NK-92 treated with Interleukin-12 subunit alpha and Interleukin-12 subunit beta, amount 100 ng/mL, for 24 hours (cell line): Measurements from ENCODE around the gene ARID4B.
"Not testable (repeated sequence)": the region's sequence is repeated elsewhere in the genome, so short reads cannot be mapped to it uniquely, and the experiment has no call there.

Experiments
- DNase-seq: peaks from one replicate; lab custom pipeline; 2025; lab: John Stamatoyannopoulos, UW

ARID4B gene

DNA sequence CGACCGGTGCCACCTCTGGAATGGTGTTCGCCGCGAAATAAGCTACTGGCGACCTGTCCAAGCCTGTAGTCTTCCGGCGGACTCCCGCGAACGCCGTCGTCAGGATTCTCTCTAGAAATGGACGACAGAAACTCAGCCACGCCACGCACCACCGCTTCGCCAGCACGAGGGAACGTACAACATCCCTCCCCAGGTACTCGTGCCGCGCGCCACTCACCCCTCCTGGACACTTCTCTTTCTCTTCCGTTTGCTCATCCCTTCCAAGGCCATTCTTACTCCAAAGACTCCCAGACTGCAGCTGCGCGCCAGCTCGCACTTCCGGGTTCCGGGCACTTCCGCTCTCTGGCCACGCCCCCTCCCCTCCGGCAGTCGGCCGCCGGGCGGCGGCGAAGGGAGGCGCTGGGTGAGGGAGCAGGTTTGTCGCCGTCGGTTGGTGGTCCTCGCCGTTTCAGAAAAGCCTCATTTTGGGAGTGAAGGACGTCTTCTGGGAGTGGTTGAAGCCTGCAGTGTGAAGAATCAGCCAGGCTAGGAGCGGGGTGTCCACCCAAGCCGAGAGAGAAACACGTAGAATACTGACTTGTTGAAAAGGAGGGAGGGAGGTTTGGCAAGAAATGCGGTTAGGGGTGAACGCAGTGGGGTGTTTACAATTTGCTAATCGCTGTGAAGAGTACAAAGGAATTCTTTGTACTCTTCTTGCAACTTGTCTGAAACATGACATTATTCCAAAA is 166.9 kb downstream of the ARID4B start, which contains the start of gene RBM34:
Gene RBM34, minus strand, starts transcription at position 294 of the 728 bp plus-strand sequence. Its CDS starts 24 bp downstream, at position 270.
- peak; percentile 87 for DNase-seq

DNA sequence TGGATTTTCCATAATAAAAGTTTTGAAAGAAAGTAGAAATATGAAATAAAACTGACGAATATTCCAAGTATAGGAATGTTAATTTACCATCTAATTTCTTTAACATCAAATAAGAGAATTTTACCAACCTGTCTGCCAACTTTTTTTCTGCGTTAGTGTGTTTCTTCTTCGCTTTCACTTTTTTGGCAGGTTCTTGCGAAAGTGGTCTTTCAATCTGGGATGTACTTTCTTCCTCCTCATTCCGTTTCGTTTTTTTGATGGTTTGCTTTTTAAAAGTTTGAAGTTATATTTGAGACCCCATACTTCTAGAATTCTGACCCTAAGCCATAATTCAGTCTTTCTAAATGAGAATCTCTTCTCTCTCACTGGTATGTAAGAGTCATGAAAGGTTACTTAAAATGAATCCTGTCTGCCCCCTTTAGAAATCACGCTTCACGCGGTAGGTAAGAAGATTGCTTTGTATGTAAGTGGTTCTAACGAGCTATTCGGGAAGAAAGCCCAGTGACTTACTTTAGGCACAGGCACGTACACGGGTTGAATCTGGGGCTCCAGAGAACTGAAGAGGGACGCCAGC is 167.5 kb downstream of the ARID4B start:
- no peak for DNase-seq

DNA sequence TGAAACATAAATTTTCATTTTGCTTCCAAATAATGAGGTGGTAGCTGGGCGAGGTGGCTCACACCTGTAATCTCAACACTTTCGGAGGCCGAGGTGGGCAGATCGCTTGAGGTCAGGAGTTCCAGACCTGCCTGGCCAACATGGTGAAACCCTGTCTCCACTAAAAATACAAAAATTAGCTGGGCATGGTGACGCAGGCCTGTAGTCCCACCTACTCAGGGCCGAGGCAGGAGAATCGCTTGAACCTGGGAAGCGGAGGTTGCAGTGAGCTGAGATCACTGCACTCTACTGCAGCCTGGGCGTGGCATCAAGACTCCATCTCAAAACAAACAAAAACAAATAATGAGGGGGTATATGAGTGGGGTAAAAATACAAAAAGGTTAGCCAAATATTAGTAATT is 168.0 kb downstream of the ARID4B start:
- DNase-seq: not testable (repeated sequence)

DNA sequence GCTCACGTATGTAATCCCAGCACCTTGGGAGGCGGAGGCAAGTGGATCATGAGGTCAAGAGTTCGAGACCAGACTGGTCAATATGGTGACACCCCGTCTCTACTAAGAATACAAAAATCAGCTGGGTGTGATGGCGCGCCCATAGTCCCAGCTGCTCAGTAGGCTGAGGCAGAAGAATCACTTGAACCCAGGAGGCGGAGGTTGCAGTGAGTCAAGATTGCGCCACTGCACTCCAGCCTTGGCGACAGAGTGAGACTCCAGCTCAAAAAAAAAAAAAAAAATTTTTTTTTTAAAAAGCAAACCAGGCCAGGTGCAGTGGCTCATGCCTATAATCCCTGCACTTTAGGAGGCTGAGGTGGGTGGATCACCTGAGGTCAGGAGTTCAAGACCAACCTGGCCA is 168.7 kb downstream of the ARID4B start:
- not testable (repeated sequence) for DNase-seq

DNA sequence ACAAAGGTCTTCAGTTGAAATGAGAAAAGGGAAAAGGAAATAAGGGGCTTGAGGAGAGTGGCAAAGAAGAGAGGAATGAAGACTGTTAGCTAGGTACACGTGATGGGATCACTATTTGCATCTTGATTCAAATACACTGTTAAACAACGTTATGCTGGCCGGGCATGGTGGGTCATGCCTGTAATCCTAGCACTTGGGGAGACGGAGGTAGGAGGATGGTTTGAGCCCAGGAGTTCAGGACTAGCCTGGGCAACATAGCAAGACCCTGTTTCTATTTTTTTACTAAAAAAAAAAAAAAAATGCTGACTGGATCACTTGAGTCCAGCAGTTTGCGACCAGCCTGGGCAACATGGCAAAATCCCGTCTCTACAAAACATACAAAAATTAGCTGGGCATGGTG is 169.3 kb downstream of the ARID4B start:
- DNase-seq: no peak

DNA sequence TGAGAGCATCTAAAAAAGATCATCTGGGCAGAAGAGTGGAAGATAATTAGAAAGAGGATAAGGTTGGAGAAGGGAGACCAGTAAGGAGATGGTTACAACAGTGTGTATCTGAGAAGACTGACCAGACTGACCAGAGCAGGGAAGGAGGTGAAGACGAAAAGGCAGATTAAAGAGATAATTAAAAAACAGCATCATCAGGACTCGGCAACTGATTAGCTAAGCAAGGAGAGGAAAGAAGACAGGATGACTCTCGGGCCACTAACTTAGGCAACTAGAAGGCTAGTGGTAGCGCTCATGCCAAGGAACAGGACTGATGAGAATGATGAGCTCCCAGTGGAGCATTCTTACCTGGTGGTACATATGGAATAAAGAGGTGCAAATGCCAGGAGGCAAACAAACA is 170.8 kb downstream of the ARID4B start:
- no peak for DNase-seq

DNA sequence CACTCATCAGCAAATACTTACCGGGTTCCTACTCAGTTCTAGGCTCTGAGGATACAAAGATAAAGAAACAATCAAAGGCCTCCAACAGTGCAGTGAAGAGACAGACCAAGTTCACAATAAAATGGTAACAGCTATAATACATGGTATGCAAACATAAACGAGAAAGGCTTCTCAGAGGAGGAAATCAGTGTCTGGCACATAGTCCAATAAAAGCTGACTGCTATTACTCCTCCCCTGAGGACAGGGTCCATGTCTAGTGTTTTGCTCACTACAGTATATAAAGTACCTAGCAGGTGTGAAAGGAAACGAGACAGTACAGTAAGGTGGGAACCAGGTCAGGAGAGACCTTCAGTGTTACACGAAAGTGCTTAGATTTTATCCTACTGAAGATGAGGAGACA is 171.2 kb downstream of the ARID4B start:
- no peak for DNase-seq

DNA sequence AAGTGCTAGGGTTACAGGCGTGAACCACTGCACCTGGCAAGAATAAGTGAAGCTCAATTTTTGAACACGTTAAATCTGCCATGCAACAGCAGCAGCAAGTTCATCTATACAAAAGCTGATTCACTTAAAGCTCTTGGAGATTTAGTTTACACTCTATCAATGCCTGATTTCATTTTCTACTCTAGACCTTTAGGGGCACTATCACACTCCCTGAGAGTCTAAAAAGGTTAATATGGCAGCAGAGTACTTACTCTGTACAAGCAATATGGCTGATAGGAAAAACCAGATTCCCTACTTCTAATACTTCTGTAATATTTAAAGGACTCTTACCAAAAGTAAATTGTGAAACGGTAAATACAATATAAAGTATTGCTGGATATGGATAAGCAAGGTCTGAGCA is 171.7 kb downstream of the ARID4B start:
- no peak for DNase-seq

DNA sequence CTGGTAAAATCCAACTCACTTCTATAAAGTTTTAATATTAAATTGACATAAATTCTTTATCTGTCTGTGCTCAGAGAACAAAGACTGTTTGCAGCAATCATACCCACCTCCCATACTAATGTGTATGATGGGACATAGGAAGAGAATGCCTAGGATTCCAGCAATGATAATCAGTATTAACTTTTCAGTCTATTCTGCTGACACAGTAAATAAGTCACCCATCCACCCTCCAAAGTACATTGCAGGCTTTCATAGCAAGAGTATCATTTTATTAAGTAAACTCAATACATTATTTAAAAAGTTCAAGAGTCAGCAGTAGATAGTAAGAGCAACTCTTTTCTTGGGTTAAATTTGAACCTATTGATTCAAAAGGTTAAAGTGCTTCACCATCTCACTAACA is 175.7 kb downstream of the ARID4B start:
- DNase-seq: no peak

DNA sequence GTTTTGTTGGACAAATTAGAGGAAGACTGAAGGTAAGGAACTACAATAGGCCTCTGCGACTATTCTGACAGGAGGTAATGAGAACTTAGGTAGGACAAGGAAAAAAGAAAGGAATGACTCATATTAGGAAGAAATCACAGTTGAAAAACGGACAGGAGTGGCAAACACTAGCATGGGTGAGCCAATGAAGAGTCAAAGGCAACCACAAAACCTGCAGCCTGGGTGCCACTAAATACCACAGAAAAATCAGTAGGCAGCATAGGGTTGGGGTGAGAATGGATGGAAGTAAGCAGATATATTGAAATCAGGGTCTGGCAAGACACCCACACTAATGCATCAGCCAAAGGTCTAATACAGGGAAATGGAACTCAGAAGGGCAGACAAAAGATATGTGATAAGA is 176.9 kb downstream of the ARID4B start:
- DNase-seq: no peak

DNA sequence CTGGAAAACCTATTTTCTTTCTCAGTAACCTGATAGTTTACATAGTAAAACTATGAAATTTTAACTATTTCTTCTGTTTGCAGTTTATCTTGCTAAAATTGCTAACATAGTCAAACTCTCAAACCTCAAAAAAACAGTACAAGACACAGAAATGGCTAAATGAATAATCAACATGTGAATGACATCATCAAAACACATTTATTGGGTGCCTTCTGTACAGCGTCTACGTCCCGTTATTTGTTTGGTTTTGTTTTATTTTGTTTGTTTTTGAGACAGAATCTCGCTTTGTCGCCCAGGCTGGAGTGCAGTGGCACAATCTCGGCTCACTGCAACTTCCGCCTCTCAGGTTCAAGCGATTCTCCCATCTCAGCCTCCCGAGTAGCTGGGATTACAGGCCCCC is 178.2 kb downstream of the ARID4B start:
- no peak for DNase-seq

DNA sequence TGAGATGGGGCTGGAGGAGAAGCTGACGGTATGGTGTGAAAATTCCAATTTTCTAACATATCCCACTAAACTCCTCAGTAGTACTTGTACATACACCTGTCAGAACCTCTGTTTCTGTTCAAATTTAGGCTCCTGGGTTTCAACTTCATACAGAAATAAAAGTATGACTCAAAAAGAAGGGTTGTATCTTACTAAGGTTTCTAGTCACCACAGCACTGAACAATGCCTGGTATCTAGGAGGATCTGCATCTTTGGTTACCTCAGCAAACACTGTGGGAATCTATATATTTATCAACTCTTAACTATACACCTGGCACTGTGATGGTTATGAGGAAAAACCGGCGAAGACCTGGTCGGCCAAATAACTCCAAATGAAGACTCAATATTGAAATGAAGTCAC is 180.7 kb downstream of the ARID4B start:
- DNase-seq: no peak

DNA sequence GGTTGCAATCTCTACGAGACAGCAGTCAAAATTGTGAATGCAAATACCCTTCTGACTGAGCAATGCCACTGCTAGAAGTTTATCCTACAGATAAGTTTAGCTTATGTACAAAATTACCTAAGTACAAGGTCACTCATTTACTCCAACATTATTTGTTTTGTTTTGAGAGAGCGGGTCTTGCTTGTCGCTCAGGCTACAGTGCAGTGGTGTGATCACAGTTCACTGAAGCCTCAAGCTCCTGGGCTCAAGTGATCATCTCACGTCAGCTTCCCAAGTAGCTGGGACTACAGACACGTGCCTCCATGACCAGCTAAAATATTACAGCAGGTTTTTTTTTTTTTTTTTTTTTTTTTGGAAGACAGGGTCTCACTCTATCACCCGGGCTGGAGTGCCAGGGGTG is 182.3 kb downstream of the ARID4B start:
- no peak for DNase-seq

DNA sequence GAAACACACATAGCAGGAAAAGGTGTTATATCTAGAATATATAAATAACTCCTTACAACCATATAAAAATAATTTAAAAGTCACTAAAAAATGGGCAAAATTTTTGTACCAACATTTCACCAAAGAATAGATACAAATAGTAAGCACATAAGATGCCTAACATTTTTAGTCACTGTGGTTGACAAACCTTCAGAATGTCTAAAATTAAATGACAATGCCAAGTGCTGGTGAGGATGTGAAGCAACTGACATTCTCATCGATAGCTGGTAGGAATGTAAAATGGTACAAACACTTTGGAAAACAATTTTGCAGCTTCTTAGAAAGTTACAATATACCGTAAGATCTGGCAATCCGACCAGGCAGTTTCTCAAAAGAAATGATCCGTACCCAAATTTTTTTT is 185.0 kb downstream of the ARID4B start:
- no peak for DNase-seq

DNA sequence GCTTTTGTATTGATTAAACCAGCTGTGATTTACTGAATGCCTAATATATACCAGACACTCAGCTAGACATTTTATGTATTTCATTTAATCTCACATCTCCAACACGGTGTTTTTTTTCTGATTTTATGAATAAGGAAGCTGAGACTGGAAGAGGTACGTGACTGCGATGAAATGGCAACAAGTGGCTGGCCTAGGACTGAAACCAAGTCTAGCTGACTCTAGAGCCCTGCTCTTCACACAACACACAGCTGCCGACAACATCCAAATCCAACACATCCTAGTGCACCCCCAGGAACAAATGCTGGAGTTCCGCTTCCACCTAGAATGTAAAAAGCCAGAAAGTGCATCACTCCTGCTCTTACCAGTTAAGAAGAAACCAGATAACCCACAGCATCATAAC is 188.7 kb downstream of the ARID4B start:
- no peak for DNase-seq

DNA sequence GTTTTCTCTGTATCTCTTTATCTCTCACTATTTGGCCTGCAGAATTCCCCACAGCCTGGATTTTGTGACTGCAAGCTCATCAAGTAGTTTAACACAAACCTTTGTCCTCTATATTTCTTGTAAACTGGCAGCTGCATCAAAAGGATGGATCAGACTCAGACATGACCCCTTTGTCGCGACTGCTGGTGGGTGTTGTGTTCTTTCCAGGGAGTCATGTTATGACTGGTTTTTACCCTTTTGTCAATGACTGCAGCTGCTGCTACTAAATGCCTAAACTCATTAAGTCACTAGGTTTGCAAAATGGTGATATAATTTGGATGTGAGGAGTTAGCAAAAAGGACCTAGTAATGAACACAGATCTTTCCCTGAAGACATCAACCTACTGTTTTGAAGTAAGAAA is 189.2 kb downstream of the ARID4B start:
- DNase-seq: no peak

DNA sequence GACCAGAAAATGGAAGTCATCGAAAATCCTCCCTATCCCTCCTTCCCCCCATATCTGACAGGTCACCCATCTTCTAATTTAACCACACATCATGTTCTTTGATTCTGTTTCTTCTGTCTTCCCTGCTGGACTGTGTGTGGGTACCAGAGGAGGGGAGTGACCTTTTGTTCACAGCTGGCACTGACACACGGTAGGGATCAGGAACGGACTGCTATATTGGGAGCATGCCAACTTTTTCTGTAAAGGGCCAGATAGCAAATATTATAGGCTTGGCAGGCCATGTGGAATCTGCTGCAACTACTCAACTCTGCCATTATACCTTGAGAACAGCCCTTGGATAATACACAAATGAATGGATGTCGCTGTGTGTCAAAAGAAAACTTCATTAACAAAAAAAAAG is 191.9 kb downstream of the ARID4B start:
- DNase-seq: no peak

DNA sequence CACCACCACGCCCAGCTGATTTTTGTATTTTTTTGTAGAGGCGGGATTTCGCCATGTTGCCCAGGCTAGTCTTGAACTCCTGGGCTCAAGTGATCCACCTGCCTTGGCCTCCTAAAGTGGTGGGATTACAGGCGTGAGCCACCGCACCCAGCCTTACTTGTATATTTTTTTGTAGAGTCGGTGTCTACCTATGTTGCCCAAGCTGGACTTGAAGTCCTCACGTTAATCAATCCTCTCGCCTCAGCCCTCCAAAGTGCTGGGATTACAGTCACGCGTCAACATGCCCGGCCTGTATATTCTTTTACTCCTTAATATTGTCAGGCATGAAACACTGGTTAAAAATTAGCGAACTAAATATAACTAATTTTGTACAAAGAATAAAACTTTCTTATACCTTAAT is 193.8 kb downstream of the ARID4B start:
- no peak for DNase-seq

DNA sequence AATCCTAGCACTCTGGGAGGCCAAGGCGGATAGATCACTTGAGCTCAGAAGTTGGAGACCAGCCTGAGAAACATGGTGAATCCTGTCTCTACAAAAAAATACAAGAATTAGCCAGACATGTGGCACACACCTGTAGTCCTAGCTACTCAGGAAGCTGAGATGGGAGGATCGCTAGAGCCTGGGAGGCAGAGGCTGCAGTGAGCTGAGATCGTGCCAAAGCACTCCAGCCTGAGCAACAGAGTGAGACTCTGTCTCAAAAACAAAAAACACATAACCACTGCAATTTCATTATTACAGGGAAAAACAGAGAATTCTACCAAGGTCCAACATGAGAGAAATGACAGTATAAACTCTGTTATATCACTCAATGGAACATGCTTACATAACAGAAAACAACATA is 194.9 kb downstream of the ARID4B start:
- DNase-seq: no peak

DNA sequence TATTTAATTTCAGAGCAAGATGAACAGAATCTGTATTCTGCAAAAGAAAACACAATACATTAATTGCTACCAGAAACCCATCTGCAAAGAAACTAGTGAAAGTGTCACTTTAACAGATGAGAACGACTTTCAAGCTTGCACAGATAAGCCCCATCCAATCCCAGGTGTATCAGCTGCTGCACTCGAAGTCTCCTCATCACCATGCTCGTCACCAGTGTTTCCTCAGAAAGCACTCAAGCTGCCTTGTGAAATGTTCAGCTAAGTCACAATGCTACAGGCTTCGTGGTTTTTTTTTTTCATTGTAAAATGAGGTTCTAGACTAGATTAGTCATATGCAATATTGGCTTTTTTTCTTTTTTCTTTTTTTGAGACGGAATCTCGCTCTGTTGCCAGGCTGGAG is 196.0 kb downstream of the ARID4B start:
- DNase-seq: no peak

DNA sequence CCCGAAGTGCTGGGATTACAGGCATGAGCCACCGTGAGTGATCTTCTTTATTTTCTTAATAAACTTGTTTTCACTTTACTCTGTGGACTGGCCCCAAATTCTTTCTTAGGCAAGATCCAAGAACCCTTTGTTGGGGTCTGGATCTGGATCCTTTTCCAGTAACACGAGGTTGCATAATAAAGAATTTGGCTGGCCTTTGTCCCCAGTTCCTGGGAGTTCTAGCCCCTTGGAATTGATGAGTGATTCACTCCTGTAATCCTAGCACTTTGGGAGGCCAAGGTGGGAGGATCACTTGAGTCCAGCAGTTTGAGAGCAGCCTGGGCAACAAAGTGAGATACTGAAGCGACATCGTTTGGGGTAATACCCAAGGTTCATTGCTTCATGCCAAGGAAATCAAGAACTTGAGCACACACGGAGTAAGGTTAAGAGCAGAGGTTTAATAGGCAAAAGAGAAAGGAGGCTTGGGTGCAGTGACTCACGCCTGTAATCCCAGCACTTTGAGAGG is 197.2 kb downstream of the ARID4B start:
- no peak for DNase-seq

DNA sequence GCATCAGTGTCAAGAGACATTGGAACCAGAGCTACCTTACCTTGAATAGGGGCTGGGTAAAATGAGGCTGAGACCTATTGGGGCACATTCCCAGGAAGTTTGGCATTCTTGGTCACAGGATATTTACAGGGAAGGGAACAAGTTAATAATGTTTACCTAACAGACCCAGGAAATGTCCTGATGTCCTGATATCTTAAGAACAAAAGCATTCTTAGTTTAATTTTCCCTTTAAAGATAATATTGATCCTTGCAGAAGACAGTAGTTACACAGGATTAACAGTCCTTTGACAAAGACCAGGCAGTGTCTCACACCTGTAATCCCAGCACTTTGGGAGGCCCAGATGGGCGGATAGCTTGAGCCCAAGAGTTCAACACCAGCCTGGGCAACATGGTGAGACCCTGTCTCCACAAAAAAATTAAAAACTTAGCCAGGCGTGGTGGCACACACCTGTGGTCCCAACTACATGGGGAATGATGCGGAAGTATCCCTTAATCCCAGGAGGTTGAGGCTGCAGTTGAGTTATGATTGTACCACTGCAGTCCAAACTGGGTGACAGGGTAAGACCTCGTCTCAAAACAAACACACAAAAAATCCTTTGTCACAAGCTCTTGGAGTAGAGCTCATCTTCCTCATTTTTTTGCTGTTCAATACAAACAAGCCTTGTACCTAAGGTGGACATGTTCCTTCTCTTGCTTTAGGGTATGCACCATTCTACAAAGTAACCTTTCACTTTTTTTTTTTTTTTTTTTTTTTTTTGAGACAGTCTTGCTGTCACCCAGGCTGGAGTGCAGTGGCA is 198.0 kb downstream of the ARID4B start:
- DNase-seq: no peak
